MM.1S (cell line): ENCODE data around the gene BAG1.

Source experiments
- DNase-seq: peaks from one replicate; pipeline ENCODE4 v3.0.0-alpha.2; 2015
- H2AFZ ChIP-seq: fragments of 300-600 bp; sonication (generic); 2 replicates; pipeline ENCODE4 v1.6.0; 2016; ENCODE audit warnings: antibody characterized with exemption, low read length
- H3F3A ChIP-seq: fragments of 300-600 bp; sonication (generic); 2 replicates; pipeline ENCODE4 v1.6.1; 2016; ENCODE audit warnings: mild to moderate bottlenecking, antibody characterized with exemption, low read length, moderate library complexity, mixed read lengths; ENCODE audit not compliant: insufficient read depth
- H3K27ac ChIP-seq: fragments of 300-600 bp; sonication (generic); 2 replicates; pipeline ENCODE4 v1.5.1; 2016; ENCODE audit warnings: mild to moderate bottlenecking, low read length
- H3K27me3 ChIP-seq: fragments of 300-600 bp; sonication (generic); replicated peaks from 2 replicates; pipeline ENCODE4 v1.6.0; 2016; ENCODE audit warnings: low read length; ENCODE audit not compliant: insufficient read depth
- H3K36me3 ChIP-seq: fragments of 300-600 bp; sonication (generic); replicated peaks from 2 replicates; pipeline ENCODE4 v1.6.1; 2016; ENCODE audit warnings: mild to moderate bottlenecking, low read length, mixed read lengths; ENCODE audit not compliant: insufficient read depth
- H3K4me1 ChIP-seq: fragments of 300-600 bp; sonication (generic); 2 replicates; pipeline ENCODE4 v1.6.1; 2016; ENCODE audit warnings: low read length, mixed read lengths
- H3K4me2 ChIP-seq: fragments of 300-600 bp; sonication (generic); 2 replicates; pipeline ENCODE4 v1.6.0; 2016; ENCODE audit warnings: low read depth, low read length
- H3K4me3 ChIP-seq: fragments of 300-600 bp; sonication (generic); 2 replicates; pipeline ENCODE4 v1.5.1; 2016; ENCODE audit warnings: low read length, mixed read lengths
- H3K79me2 ChIP-seq: fragments of 300-600 bp; sonication (generic); 2 replicates; pipeline ENCODE4 v1.6.1; 2016; ENCODE audit warnings: mixed run types, low read length, mixed read lengths
- H3K9ac ChIP-seq: fragments of 300-600 bp; sonication (generic); 2 replicates; pipeline ENCODE4 v1.6.1; 2016; ENCODE audit warnings: low read length, mixed read lengths
- H3K9me2 ChIP-seq: fragments of 300-600 bp; sonication (generic); replicated peaks from 2 replicates; pipeline ENCODE4 v1.6.1; 2016; ENCODE audit warnings: mild to moderate bottlenecking, low read length, mixed read lengths; ENCODE audit not compliant: insufficient read depth
- H3K9me3 ChIP-seq: fragments of 300-600 bp; sonication (generic); replicated peaks from 2 replicates; pipeline ENCODE4 v1.6.1; 2016; ENCODE audit warnings: mild to moderate bottlenecking, low read length, mixed read lengths; ENCODE audit not compliant: insufficient read depth
- H4K20me1 ChIP-seq: fragments of 300-600 bp; sonication (generic); 2 replicates; pipeline ENCODE4 v1.6.1; 2016; ENCODE audit warnings: mild to moderate bottlenecking, low read length, moderate library complexity, mixed read lengths; ENCODE audit not compliant: insufficient read depth
- EZH2 ChIP-seq: fragments of 300-600 bp; sonication (generic); optimal IDR thresholded peaks from 2 replicates; pipeline ENCODE3; 2017; ENCODE audit warnings: low read depth, mild to moderate bottlenecking, antibody characterized with exemption, low read length, mixed read lengths
- EZH2phosphoT487 ChIP-seq: fragments of 300-600 bp; sonication (generic); IDR thresholded peaks from 2 replicates; pipeline ENCODE4 v1.6.1; 2018; ENCODE audit warnings: antibody characterized with exemption, low read length
- TF ChIP-seq, protein P1 (sequence below): fragments of 300-600 bp; sonication (generic); IDR thresholded peaks from 2 replicates; pipeline ENCODE4 v1.5.1; 2016; ENCODE audit warnings: antibody characterized with exemption, low read length, mixed read lengths

The BAG1 gene

DNA sequence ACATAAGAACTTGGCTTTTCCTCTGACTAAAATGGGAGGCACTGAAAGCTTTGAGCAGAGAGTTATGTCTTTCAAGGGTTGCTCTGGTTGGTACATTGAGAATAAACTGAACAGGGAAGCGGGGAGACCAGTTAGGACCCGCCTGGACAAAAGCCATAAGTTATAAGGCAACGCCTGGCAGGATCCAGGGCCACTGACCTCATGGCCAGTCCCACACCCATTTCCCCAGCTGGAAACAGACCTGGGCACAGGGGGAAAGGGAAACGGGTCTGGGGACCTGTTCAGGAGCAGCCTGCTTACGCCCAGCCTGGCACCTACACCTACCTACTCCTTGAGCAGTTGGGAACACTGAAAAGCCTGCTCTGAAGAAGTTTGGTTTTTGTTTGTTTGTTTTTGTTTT lies 23.2 kb downstream of the BAG1 start:
- Histone ChIP-seq H3K4me3 (no peak overlapping the region), H3K9ac (no peak overlapping the region), H3K27ac (no peak overlapping the region), H3K9me3 (no peaks in the 10 kb centered on the region), H3K36me3 (no peaks in the 10 kb centered on the region), H3F3A (no peaks in the 10 kb centered on the region), H3K79me2 (no peaks in the 10 kb centered on the region), H4K20me1 (no peaks in the 10 kb centered on the region), H2AFZ (no peak overlapping the region), H3K4me2 (no peak overlapping the region), H3K9me2 (no peaks in the 10 kb centered on the region), H3K27me3 (no peaks in the 10 kb centered on the region), H3K4me1 (no peaks in the 10 kb centered on the region)
- no peak for DNase-seq
- TF ChIP-seq, protein P1, sequence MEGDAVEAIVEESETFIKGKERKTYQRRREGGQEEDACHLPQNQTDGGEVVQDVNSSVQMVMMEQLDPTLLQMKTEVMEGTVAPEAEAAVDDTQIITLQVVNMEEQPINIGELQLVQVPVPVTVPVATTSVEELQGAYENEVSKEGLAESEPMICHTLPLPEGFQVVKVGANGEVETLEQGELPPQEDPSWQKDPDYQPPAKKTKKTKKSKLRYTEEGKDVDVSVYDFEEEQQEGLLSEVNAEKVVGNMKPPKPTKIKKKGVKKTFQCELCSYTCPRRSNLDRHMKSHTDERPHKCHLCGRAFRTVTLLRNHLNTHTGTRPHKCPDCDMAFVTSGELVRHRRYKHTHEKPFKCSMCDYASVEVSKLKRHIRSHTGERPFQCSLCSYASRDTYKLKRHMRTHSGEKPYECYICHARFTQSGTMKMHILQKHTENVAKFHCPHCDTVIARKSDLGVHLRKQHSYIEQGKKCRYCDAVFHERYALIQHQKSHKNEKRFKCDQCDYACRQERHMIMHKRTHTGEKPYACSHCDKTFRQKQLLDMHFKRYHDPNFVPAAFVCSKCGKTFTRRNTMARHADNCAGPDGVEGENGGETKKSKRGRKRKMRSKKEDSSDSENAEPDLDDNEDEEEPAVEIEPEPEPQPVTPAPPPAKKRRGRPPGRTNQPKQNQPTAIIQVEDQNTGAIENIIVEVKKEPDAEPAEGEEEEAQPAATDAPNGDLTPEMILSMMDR, result no peak
- TF ChIP-seq EZH2phosphoT487 (no peak), EZH2 (no peak)

DNA sequence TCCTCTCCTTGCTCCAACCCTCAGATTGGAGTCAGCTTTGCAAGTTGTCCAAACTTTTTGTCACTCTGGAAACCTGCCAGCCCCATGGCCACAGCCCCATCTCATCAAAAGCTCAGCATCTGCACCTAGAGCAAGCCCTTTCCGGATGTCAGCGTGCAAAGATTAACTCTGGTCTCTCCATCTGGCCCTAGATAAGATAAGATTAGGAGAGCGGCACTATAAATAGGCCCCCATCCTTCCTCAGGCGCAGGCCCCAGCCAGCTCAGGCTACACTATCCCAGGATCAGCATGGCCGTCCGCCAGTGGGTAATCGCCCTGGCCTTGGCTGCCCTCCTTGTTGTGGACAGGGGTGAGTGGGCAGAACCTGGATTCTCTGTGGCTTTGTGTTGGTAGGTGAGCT lies 24.6 kb downstream of the BAG1 start, which contains the start of gene SPINK4:
TSS of gene SPINK4 (plus strand) at position 247 of the 400 bp plus-strand sequence. CDS start at position 289, 42 bp downstream.
- Histone ChIP-seq H3K4me1 (no peaks in the 10 kb centered on the region), H3K4me3 (no peak within 1 kb of the TSS), H3K79me2 (no peaks in the 10 kb centered on the region), H3K36me3 (no peaks in the 10 kb centered on the region), H2AFZ (no peak within 1 kb of the TSS), H3K9me3 (no peaks in the 10 kb centered on the region), H3K27ac (no peak within 1 kb of the TSS), H3K9me2 (no peaks in the 10 kb centered on the region), H3F3A (no peaks in the 10 kb centered on the region), H4K20me1 (no peaks in the 10 kb centered on the region), H3K27me3 (no peaks in the 10 kb centered on the region), H3K4me2 (no peak within 1 kb of the TSS), H3K9ac (no peak within 1 kb of the TSS)
- DNase-seq, result no peak
- TF ChIP-seq, protein P1, result no peak
- TF ChIP-seq EZH2phosphoT487, result no peak
- no peak for TF ChIP-seq EZH2

DNA sequence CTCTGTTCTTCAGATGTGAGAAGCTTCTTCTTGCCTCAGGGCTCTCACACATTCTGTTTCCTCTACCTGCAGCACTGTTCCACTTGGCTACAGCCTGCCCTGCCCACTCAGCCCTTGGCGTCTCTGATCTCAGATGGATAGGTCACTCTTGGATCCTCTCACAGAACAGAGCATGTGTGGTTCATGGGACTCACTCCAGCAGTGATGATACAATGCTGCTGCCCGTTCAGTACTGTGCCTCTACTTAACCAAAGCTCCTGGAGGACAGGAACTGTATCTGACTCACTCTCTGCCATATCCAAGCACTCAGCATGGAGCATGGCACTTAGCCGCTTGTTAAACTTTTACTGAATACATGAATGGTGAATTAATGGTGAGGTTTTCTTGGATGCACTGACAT lies 27.9 kb downstream of the BAG1 start:
- no peaks in the 10 kb centered on the region for H3K9me3 ChIP-seq
- H3K9ac ChIP-seq, result no peak overlapping the region
- no peak overlapping the region for H3K4me3 ChIP-seq
- no peak overlapping the region for H2AFZ ChIP-seq
- H3K9me2 ChIP-seq, result no peaks in the 10 kb centered on the region
- DNase-seq, result no peak
- no peaks in the 10 kb centered on the region for H3K27me3 ChIP-seq
- H3K4me1 ChIP-seq, result no peaks in the 10 kb centered on the region
- no peaks in the 10 kb centered on the region for H4K20me1 ChIP-seq
- no peak for TF ChIP-seq EZH2
- TF ChIP-seq, protein P1, result no peak
- no peak for TF ChIP-seq EZH2phosphoT487
- H3K79me2 ChIP-seq, result no peaks in the 10 kb centered on the region
- H3K36me3 ChIP-seq, result no peaks in the 10 kb centered on the region
- no peak overlapping the region for H3K4me2 ChIP-seq
- no peak overlapping the region for H3K27ac ChIP-seq
- H3F3A ChIP-seq, result no peaks in the 10 kb centered on the region
